DMS153 treated with DMSO at 0.1 percent for 48 hours (cell line): ENCODE data around the gene MUC5AC.
"Not testable (repeated sequence)": the region's sequence is repeated elsewhere in the genome, so short reads cannot be mapped to it uniquely, and the experiment has no call there.

Experiments
- DNase-seq: peaks from one replicate; lab custom pipeline; 2025; ENCODE audit not compliant: unreplicated experiment; lab: John Stamatoyannopoulos, UW

The MUC5AC gene, protein sequence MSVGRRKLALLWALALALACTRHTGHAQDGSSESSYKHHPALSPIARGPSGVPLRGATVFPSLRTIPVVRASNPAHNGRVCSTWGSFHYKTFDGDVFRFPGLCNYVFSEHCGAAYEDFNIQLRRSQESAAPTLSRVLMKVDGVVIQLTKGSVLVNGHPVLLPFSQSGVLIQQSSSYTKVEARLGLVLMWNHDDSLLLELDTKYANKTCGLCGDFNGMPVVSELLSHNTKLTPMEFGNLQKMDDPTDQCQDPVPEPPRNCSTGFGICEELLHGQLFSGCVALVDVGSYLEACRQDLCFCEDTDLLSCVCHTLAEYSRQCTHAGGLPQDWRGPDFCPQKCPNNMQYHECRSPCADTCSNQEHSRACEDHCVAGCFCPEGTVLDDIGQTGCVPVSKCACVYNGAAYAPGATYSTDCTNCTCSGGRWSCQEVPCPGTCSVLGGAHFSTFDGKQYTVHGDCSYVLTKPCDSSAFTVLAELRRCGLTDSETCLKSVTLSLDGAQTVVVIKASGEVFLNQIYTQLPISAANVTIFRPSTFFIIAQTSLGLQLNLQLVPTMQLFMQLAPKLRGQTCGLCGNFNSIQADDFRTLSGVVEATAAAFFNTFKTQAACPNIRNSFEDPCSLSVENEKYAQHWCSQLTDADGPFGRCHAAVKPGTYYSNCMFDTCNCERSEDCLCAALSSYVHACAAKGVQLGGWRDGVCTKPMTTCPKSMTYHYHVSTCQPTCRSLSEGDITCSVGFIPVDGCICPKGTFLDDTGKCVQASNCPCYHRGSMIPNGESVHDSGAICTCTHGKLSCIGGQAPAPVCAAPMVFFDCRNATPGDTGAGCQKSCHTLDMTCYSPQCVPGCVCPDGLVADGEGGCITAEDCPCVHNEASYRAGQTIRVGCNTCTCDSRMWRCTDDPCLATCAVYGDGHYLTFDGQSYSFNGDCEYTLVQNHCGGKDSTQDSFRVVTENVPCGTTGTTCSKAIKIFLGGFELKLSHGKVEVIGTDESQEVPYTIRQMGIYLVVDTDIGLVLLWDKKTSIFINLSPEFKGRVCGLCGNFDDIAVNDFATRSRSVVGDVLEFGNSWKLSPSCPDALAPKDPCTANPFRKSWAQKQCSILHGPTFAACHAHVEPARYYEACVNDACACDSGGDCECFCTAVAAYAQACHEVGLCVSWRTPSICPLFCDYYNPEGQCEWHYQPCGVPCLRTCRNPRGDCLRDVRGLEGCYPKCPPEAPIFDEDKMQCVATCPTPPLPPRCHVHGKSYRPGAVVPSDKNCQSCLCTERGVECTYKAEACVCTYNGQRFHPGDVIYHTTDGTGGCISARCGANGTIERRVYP (N-terminal part only)

DNA sequence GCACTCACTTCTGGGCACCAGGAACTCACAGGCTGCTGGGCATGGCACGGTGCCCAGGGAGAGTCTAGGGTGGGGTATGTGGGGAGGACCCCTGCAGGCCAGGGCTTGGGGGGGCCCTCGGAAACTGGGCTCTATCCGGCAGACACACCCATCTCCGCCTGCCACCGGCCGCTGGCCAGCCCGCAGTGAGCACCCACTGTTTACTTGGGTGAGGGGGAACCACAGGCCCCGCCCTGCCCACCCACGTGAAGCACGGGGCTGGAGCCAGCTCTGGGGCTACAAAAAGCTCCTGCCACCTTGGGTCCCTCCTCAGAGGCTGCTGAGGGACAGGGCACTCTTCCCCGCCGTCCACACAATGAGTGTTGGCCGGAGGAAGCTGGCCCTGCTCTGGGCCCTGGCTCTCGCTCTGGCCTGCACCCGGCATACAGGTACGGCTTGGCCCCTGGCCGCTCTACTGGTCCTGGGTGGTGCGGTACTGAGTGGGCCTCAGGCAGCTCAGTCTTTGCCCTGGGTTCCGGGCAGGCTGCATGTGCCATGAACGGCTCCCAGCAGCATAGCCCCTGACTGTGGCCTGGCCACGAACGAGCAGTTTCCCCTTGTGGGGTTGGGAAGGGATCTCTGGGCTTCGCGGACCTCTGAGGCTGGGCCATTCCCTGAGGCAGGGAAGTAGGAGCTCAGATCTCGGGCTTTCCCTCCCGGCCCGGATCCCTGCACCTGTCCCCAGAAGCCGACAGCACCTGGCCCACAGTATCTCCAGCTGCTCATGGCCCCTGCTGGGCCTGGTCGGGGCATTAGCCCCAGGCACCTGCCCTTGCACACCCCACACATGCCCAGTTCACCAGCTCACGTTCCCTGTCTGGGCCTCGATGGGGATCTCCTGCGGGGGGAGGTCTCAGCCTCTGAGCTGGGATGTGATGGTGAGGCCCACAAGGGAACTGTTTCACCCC lies at the start of gene MUC5AC:
MUC5AC (plus strand) TSS at position 309 of the 947 bp plus-strand sequence; CDS start at position 356, 47 bp downstream.
- DNase-seq = no peak

DNA sequence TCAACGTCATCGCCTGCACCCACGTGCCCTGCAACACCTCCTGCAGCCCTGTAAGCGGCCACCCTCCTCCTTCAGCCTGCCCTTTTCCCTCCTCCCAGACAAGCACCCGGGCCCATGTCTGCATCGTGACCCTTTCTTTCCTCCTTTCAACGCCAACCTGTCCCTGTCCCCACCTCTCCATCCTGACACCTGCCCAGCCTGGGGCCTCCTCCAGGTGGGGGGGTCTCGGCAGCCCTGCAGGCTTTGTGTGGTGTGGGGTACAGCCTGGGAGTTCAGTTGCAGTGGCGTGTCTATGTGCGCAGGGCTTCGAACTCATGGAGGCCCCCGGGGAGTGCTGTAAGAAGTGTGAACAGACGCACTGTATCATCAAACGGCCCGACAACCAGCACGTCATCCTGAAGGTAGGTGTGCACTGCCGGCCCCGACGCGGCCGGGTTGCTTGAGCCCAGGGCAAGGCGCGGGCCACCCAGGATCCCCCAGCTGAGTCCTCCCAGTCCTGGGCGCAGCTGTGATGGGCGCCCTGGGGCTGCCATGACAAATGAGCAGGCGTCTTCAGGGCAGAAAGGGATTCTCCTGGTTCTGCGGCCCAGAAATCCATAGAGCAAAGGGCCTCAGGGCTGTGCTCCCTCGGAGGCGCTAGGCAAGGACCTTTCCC lies 49.4 kb upstream of the MUC5AC start:
- DNase-seq = no peak

GRCh38 chr11:1109101-1109917 lies 48.4 kb upstream of the MUC5AC start:
- no peak for DNase-seq

GRCh38 chr11:1109918-1110705 lies 47.6 kb upstream of the MUC5AC start:
- no peak for DNase-seq

DNA sequence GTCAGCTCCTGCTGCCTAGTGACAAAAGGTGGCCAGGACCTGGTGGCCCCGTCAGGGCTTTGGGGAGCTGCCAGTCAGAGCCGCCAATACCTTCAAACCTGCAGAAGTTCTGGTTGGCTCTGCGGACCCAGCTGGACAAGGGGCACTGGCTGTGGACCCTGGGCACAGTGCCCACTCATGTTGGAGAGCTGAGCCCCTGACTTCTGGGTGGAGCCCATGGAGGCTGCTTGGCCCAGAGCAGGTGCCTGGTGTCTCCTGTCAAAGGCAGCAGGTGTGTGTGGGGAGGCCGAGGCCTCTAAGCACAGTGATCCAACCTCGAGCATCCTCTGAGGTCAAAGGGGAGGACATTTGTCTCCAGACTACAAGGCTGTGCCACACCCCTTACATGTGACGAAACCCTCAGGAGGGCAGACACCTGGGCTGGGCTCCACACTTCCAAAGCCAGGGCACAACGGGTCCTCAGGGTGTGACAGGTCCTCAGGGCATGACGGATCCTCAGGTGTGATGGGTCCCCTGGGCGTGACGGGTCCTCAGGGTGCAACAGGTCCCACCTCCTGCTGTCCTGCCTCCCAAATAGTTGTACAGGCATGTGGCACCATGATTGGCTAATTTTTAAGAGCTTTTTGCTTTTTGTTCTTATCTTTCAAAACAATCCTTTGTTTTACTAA lies 46.1 kb upstream of the MUC5AC start:
- no peak for DNase-seq

GRCh38 chr11:1112351-1113191 lies 45.2 kb upstream of the MUC5AC start:
- DNase-seq = no peak

DNA sequence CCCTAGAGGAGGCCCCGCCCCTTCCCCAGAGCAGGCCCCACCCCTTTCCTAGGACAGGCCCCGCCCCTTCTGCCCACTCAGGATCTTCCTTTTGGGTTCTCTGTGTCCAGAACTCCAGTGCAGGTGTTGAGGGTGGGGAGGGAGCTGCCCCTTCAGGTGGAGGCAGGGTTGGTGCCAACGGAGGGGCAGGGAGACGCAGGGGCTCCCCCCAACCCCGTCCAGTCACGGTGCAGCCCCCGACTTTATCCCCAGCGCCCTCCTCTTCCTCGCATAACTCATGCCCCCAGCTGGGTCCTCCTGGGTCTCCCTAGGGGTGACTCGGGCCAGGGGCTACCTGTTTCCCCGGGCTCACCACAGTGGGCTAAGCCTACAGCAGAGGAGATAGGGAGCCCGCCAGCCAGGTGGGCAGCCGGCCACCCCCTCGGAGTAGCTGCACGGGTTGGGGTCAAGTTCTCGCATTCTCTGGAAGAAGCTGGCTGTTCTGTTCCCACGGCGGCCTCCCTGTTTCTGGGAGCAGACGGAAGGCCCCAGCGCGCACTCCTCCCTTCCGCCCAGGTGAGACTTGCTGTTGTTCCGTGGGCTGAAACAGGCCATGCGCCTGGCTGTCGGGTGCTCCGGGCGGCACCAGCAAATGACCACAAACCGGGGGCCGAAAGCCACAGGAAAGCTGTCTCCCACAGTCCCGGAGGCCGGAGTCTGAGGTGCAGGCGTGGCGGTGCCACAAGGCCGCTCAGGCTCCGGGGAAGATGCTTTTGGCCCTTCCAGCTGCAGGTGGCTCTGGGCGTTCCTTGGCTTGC lies 44.1 kb upstream of the MUC5AC start:
- DNase-seq = no peak

- not testable (repeated sequence) for DNase-seq
These were observed 42.5 kb upstream of the MUC5AC start for GRCh38 chr11:1115292-1115691.

GRCh38 chr11:1116104-1116503 lies 41.6 kb upstream of the MUC5AC start:
- no peak for DNase-seq

DNA sequence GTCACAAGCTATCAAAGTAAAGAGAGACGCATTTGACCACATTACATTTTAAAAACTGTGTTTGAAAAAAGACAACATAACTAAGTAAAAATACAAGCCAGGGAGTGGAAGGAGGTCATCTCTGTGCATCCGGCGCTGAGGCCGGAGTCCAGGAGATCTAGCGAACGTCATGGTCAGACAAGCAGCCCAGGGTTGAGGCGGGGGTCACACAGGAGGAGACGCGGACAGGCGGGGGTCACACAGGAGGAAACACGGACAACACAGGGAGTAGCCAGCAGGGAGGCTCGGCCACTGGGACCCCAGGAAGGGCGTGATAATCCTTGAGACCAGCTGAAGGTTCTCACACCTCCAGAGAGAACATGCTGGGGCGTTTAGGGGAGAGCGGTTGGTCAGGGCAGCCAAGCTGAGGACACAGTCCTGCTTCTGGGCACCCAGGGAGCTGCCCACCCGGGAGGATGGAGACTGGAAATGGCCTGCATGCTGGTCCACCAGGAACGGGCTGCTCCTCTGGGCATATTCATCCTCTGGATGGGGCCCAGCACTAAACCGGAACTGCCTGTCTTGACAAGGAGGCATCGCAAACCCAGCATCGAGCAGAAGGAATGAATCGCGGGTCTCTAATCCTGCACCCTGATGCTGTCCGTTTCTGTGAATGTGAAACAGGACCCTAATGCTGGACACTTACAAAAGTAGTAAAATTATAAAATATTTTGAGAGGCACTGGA lies 40.9 kb upstream of the MUC5AC start:
- DNase-seq = no peak

- DNase-seq = no peak
These were observed 39.8 kb upstream of the MUC5AC start for GRCh38 chr11:1117992-1118391.

GRCh38 chr11:1118755-1119603 lies 38.8 kb upstream of the MUC5AC start:
- DNase-seq = no peak

DNA sequence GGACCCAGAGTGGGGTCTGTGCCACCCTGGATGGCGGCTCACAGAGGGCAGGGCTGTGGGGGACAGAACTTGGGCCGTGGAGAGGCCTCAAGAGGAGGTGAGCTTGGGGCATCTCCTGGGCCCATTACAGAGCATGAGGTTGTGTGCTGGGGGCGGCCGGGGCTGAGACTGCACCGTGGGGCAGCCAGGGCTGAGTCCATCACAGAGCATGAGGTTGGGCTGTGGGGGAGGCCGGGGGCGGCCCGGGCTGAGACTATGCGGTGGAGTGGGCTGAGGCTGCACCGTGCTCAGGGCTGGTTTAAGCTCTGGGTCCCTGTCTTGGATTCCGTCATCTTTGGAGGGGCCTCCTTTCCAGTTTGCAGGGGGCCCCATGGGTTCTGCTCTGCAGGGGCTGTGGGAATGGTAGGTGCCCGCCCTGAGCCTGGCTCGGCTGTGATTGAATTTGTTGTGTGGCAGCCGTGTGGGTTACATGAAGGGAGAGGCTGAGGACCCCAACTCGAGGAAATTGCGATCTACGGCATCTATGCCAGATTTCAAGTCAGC lies 38.1 kb upstream of the MUC5AC start:
- DNase-seq = no peak
